ENCODE results near the gene ZNF860.

Gene ZNF860

DNA sequence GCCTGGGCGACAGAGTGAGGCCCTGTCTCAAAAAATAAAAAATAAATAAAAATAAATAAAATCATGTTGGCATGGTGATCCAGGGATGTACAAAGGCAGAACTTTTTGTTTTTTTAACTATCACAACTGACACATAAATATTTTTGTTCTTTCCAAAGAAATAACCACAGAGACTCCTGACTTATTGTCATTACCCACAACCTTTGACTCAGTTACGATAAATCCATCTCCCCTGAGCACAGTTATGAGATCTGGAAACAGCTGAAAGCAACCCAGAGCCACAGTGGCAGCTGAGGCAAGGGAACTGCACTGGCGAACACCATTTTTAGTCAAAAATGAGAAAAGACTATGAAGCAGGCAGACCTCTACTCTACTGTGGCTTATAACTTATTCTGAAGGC is 24.4 kb upstream of the ZNF860 start:
- no peaks in the 10 kb centered on the region for H3K27me3 ChIP-seq (ENCODE audit: insufficient read depth, low read depth, severe bottlenecking)
- peaks cover 4% of the 10 kb centered on the region for H3K9me3 ChIP-seq (ENCODE audit: severe bottlenecking)
- H3K27ac ChIP-seq = no peak overlapping the region
- TF ChIP-seq, protein P1, sequence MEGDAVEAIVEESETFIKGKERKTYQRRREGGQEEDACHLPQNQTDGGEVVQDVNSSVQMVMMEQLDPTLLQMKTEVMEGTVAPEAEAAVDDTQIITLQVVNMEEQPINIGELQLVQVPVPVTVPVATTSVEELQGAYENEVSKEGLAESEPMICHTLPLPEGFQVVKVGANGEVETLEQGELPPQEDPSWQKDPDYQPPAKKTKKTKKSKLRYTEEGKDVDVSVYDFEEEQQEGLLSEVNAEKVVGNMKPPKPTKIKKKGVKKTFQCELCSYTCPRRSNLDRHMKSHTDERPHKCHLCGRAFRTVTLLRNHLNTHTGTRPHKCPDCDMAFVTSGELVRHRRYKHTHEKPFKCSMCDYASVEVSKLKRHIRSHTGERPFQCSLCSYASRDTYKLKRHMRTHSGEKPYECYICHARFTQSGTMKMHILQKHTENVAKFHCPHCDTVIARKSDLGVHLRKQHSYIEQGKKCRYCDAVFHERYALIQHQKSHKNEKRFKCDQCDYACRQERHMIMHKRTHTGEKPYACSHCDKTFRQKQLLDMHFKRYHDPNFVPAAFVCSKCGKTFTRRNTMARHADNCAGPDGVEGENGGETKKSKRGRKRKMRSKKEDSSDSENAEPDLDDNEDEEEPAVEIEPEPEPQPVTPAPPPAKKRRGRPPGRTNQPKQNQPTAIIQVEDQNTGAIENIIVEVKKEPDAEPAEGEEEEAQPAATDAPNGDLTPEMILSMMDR (IDR thresholded peaks at IDR 0.05; ENCODE audit: low read depth, low read length) = no peak
- no peak for DNase-seq
- no peaks in the 10 kb centered on the region for H3K36me3 ChIP-seq
- H3K4me3 ChIP-seq (ENCODE audit: low read depth, low read length) = no peak overlapping the region

DNA sequence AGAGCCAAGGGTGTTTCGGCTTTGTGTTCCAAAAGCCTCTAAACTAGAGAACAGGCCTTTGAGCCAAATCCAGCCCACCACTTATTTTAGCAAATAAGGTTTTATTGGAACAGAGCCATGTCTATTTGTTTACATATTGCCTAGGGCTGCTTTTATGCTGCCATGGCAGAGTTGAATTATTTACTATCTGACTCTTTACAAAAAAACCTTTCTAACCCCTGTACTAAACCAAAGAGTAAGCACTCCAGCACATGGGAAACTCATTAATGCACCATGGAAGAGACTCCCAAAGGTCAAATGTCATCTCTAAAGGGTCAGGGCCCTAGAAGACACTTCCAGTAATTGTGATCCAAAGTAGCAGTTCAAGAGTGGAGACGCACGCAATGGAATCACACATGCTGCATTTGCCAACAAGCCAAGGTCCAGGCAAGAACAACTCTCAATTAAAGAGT is 22.8 kb upstream of the ZNF860 start:
- no peaks in the 10 kb centered on the region for H3K36me3 ChIP-seq
- no peaks in the 10 kb centered on the region for H3K27me3 ChIP-seq (ENCODE audit: insufficient read depth, low read depth, severe bottlenecking)
- H3K4me3 ChIP-seq (ENCODE audit: low read depth, low read length) = no peak overlapping the region
- TF ChIP-seq, protein P1 (IDR thresholded peaks at IDR 0.05; ENCODE audit: low read depth, low read length) = no peak
- no peak overlapping the region for H3K27ac ChIP-seq
- no peak for DNase-seq
- H3K9me3 ChIP-seq (ENCODE audit: severe bottlenecking) = peaks cover 4% of the 10 kb centered on the region

DNA sequence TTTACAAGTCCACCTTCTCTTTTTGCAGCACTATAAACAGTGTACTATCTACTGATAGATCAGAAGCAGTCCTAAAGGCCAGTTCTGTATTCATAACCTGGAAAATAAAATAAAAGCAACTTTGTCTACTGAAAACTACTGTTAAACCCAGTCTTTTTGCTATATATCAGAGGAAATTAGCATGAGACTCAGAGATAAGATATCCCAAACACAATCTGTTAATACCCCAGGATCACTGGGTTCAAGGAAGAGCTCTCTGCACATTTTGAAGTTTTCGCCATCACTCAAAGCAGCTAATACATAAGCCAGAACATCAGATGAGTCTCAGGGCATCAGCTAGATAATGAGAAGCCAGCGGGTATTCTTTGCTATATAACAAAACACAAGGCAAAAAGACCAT is 22.3 kb upstream of the ZNF860 start:
- Histone ChIP-seq H3K27ac (no peak overlapping the region), H3K36me3 (no peaks in the 10 kb centered on the region), H3K27me3 (ENCODE audit: insufficient read depth, low read depth, severe bottlenecking) (no peaks in the 10 kb centered on the region), H3K9me3 (ENCODE audit: severe bottlenecking) (peaks cover 4% of the 10 kb centered on the region), H3K4me3 (ENCODE audit: low read depth, low read length) (no peak overlapping the region)
- TF ChIP-seq, protein P1 (IDR thresholded peaks at IDR 0.05; ENCODE audit: low read depth, low read length) = no peak
- no peak for DNase-seq

DNA sequence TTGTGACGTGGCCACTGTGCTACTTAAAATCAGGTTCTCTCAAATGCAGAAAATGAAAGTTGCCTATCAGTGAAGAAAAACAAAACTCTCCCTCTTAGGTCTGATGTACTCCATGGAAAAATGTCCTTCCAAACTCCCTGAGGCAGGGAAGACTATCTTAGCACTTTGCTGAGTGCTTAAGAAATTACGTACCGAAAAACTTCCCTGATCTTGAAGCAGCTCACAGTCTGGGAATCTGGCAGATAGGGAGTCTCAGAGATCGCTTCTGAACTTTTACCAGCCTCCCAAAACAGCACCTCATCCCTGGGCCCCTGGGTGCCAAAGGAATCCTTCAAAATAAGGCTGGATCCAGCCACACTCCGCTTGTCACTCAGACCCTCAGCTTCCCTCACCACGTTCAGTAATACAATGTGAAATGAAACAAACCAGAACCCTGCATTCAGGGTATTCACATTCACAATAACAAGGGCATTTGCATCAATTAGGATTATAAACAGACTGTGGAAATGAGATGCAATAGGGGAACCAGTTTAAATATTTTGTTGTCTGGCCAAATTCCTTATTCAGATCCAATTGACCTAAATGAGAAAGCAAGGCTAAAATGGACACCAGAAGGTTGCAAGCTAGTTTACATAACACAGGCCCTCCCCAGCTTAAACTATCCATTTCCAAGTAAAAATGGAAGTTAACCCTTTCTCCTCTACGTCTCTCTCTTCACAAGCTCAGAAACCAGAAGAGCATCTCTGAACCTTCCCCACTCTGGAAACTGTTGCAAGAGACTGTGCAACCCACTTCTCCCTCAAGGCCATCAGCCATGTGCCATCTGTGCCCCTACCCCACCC is 21.4 kb upstream of the ZNF860 start:
- Histone ChIP-seq H3K4me3 (ENCODE audit: low read depth, low read length) (no peak overlapping the region), H3K27me3 (ENCODE audit: insufficient read depth, low read depth, severe bottlenecking) (no peaks in the 10 kb centered on the region), H3K9me3 (ENCODE audit: severe bottlenecking) (peaks cover 4% of the 10 kb centered on the region), H3K27ac (no peak overlapping the region), H3K36me3 (no peaks in the 10 kb centered on the region)
- TF ChIP-seq, protein P1 (IDR thresholded peaks at IDR 0.05; ENCODE audit: low read depth, low read length) = no peak
- DNase-seq = no peak

DNA sequence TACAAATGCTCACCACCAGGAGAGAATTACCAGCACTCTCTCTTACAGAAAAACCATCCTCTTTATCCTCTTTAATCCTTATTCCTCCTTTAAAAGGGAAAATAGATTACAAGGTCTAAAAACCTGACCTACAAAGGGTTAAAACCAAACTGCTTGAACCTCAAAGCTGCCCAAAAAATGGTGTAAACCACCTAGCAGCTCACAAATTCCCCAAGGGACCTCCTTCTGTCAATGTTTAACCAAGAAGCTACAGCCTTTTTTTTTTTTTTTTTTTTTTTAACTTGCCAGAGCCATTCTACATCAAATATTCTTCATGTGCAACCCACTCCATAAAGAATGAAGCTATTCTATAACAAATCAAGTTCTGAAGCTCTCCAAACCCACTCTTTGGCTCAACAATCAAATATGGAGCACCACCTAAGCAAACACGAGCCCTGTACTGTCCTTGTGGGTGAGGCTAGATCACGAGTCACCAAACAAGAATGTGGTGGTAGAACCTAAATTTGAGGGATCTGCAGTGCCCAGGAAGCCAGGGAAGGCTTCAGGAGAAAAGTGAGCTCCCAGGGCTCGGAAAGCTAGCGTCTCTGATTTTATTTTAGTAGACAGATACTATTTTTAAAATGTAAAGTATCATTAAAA is 20.6 kb upstream of the ZNF860 start:
- no peak overlapping the region for H3K27ac ChIP-seq
- no peaks in the 10 kb centered on the region for H3K36me3 ChIP-seq
- no peaks in the 10 kb centered on the region for H3K9me3 ChIP-seq (ENCODE audit: severe bottlenecking)
- TF ChIP-seq, protein P1 (IDR thresholded peaks at IDR 0.05; ENCODE audit: low read depth, low read length) = no peak
- H3K27me3 ChIP-seq (ENCODE audit: insufficient read depth, low read depth, severe bottlenecking) = no peaks in the 10 kb centered on the region
- no peak overlapping the region for H3K4me3 ChIP-seq (ENCODE audit: low read depth, low read length)
- no peak for DNase-seq

All from WERI-Rb-1 (cell line).